ENCODE data around the gene SYT15.

Gene SYT15

DNA sequence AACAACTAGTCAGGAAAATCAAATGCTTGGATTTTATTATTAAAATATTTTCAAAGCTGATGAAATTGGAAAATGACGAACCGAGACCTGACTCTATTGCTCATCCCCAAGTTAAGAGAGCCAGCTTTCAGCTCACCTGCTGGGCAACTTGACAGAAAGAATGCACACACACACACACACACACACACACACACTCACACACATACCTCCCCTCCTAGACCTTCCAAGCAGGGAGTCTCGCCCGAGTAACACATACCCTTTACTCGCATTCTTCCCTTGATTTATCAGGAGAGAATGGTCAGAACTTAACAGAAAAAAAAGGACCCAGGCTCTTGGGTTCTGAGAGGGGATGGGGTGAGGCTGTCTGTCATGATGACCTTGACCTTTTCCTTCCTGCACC, 41.6 kb upstream of the SYT15 start:
- no peaks in the 10 kb centered on the region for H3K4me1 ChIP-seq (ENCODE audit: insufficient read depth, low read length, poor library complexity, severe bottlenecking)
- no peak overlapping the region for H3K4me2 ChIP-seq (ENCODE audit: low read depth, low read length, poor library complexity, severe bottlenecking)
- no peaks in the 10 kb centered on the region for H3K9me2 ChIP-seq (replicated peaks; ENCODE audit: low read depth, low read length)
- H3K9me3 ChIP-seq (ENCODE audit: insufficient read depth, low read depth, low read length) = no peaks in the 10 kb centered on the region
- no peaks in the 10 kb centered on the region for H3K79me2 ChIP-seq (ENCODE audit: insufficient read depth, low read length)
- no peak overlapping the region for H3K4me3 ChIP-seq (ENCODE audit: low read length, poor library complexity, severe bottlenecking)
- no peak overlapping the region for H3K9ac ChIP-seq (ENCODE audit: low read depth, low read length, poor library complexity, severe bottlenecking)
- H3K27me3 ChIP-seq (ENCODE audit: insufficient read depth, low read length, poor library complexity, severe bottlenecking) = no peaks in the 10 kb centered on the region
- H4K20me1 ChIP-seq (ENCODE audit: insufficient read depth, low read length, poor library complexity, severe bottlenecking) = no peaks in the 10 kb centered on the region
- no peaks in the 10 kb centered on the region for H3K36me3 ChIP-seq (ENCODE audit: insufficient read depth, low read length)
- no peaks in the 10 kb centered on the region for H3F3A ChIP-seq (ENCODE audit: low read depth)
- TF ChIP-seq, protein P1, sequence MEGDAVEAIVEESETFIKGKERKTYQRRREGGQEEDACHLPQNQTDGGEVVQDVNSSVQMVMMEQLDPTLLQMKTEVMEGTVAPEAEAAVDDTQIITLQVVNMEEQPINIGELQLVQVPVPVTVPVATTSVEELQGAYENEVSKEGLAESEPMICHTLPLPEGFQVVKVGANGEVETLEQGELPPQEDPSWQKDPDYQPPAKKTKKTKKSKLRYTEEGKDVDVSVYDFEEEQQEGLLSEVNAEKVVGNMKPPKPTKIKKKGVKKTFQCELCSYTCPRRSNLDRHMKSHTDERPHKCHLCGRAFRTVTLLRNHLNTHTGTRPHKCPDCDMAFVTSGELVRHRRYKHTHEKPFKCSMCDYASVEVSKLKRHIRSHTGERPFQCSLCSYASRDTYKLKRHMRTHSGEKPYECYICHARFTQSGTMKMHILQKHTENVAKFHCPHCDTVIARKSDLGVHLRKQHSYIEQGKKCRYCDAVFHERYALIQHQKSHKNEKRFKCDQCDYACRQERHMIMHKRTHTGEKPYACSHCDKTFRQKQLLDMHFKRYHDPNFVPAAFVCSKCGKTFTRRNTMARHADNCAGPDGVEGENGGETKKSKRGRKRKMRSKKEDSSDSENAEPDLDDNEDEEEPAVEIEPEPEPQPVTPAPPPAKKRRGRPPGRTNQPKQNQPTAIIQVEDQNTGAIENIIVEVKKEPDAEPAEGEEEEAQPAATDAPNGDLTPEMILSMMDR (conservative IDR thresholded peaks at IDR 0.05; ENCODE audit: low read length) = no peak
- TF ChIP-seq EZH2phosphoT487 (IDR thresholded peaks at IDR 0.05; ENCODE audit: borderline replicate concordance) = no peak
- H2AFZ ChIP-seq (ENCODE audit: low read length) = no peak overlapping the region

DNA sequence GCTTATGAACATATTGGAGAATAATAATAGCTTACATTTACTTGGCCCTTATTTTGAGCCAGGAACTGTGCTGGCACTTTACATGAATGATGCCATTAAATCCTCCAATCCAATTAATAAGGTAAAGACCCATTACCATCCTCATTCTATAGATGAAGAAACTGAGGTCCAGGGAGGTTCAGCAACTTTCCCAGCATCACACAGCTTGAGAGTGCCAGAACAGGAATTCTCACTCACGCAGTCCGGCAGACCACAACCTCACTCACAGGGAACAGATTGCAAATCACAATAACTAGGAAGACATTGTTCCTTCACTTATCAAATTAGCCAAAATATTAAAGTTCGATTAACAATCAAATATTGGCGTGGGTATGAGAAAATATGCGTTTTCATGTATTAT, 40.8 kb upstream of the SYT15 start:
- Histone ChIP-seq H3K9me3 (ENCODE audit: insufficient read depth, low read depth, low read length) (no peaks in the 10 kb centered on the region), H4K20me1 (ENCODE audit: insufficient read depth, low read length, poor library complexity, severe bottlenecking) (no peaks in the 10 kb centered on the region), H3K4me3 (ENCODE audit: low read length, poor library complexity, severe bottlenecking) (no peak overlapping the region), H3K4me1 (ENCODE audit: insufficient read depth, low read length, poor library complexity, severe bottlenecking) (no peaks in the 10 kb centered on the region), H3K9ac (ENCODE audit: low read depth, low read length, poor library complexity, severe bottlenecking) (no peak overlapping the region), H3K4me2 (ENCODE audit: low read depth, low read length, poor library complexity, severe bottlenecking) (no peak overlapping the region), H3K36me3 (ENCODE audit: insufficient read depth, low read length) (no peaks in the 10 kb centered on the region), H3F3A (ENCODE audit: low read depth) (no peaks in the 10 kb centered on the region), H3K27me3 (ENCODE audit: insufficient read depth, low read length, poor library complexity, severe bottlenecking) (no peaks in the 10 kb centered on the region), H3K79me2 (ENCODE audit: insufficient read depth, low read length) (no peaks in the 10 kb centered on the region), H3K9me2 (replicated peaks; ENCODE audit: low read depth, low read length) (no peaks in the 10 kb centered on the region), H2AFZ (ENCODE audit: low read length) (no peak overlapping the region)
- TF ChIP-seq, protein P1 (conservative IDR thresholded peaks at IDR 0.05; ENCODE audit: low read length) = no peak
- no peak for TF ChIP-seq EZH2phosphoT487 (IDR thresholded peaks at IDR 0.05; ENCODE audit: borderline replicate concordance)

DNA sequence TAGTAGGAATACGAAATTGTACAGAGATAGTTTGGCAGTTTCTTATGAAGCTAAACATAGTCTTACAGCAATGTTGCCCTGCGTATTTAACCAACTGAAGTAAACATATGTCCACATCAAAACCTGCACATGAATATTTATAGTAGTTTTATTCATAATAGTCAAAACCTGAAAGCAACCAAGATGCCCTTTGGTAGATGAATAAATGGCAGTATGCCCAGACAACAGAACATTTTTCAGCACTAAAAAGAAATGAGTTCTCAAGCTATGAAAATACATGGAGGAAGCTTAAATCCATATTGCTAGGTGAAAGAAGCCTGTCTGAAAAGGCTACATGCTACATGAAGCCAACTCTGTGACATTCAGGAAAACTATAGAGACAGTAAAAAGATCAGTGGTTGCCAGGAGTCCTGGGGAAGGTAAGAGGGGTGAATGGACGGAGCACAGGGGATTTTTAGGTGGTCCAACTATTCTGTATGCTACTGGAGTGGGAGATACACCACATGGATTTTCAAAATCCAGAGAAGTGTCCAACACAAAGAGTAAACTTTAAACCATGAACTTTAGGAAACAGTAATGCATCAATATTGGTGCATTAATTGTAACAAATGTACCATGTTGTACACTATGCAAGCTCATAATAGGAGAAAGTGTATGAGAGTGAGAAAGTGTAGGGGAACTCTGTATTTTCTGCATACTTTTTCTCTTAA, 40.1 kb upstream of the SYT15 start:
- Histone ChIP-seq H4K20me1 (ENCODE audit: insufficient read depth, low read length, poor library complexity, severe bottlenecking) (no peaks in the 10 kb centered on the region), H3K9ac (ENCODE audit: low read depth, low read length, poor library complexity, severe bottlenecking) (no peak overlapping the region), H3K9me3 (ENCODE audit: insufficient read depth, low read depth, low read length) (no peaks in the 10 kb centered on the region), H3F3A (ENCODE audit: low read depth) (no peaks in the 10 kb centered on the region), H3K4me2 (ENCODE audit: low read depth, low read length, poor library complexity, severe bottlenecking) (no peak overlapping the region), H3K79me2 (ENCODE audit: insufficient read depth, low read length) (no peaks in the 10 kb centered on the region), H3K4me3 (ENCODE audit: low read length, poor library complexity, severe bottlenecking) (no peak overlapping the region), H3K4me1 (ENCODE audit: insufficient read depth, low read length, poor library complexity, severe bottlenecking) (no peaks in the 10 kb centered on the region), H3K9me2 (replicated peaks; ENCODE audit: low read depth, low read length) (no peaks in the 10 kb centered on the region), H3K27me3 (ENCODE audit: insufficient read depth, low read length, poor library complexity, severe bottlenecking) (no peaks in the 10 kb centered on the region), H2AFZ (ENCODE audit: low read length) (no peak overlapping the region), H3K36me3 (ENCODE audit: insufficient read depth, low read length) (no peaks in the 10 kb centered on the region)
- no peak for TF ChIP-seq EZH2phosphoT487 (IDR thresholded peaks at IDR 0.05; ENCODE audit: borderline replicate concordance)
- TF ChIP-seq, protein P1 (conservative IDR thresholded peaks at IDR 0.05; ENCODE audit: low read length) = no peak
